Mononuclear cell (primary cell): ENCODE data around the gene SLC23A3. TPM values are rescaled to one million over a fixed set of nuclear protein-coding genes. Genes with fewer than 3 reads are reported as not detected.

Source experiments
- H3K27me3 ChIP-seq: 2 replicates; pipeline ENCODE4 v1.6.0; 2011; ENCODE audit warnings: low read length, control low read depth; ENCODE audit not compliant: insufficient read depth
- H3K4me1 ChIP-seq: 2 replicates; pipeline ENCODE4 v1.5.1; 2011; ENCODE audit warnings: mild to moderate bottlenecking, low read length, control low read depth; ENCODE audit not compliant: insufficient read depth
- H3K4me3 ChIP-seq: 2 replicates; pipeline ENCODE4 v1.5.1; 2011; ENCODE audit warnings: mild to moderate bottlenecking, low read length, moderate library complexity
- H3K9me3 ChIP-seq: 2 replicates; pipeline ENCODE4 v1.5.1; 2011; ENCODE audit warnings: low read depth, mild to moderate bottlenecking, control low read depth, low read length
- total RNA-seq: library from RNA; depleted of rRNA; stranded (reverse); fragments of >200 nt; gene quantifications from one replicate; pipeline ENCODE4 v1.2.3, GENCODE V29; 2012

Gene SLC23A3
- total RNA-seq, 1 donor: 0.31 TPM

- no peak overlapping the region for H3K4me3 ChIP-seq
- H3K4me1 ChIP-seq: peaks cover 12% of the 10 kb centered on the region
- no peaks in the 10 kb centered on the region for H3K9me3 ChIP-seq
- no peaks in the 10 kb centered on the region for H3K27me3 ChIP-seq
Observed at GRCh38 chr2:219123356-219124135, 46.3 kb downstream of the SLC23A3 start.

DNA sequence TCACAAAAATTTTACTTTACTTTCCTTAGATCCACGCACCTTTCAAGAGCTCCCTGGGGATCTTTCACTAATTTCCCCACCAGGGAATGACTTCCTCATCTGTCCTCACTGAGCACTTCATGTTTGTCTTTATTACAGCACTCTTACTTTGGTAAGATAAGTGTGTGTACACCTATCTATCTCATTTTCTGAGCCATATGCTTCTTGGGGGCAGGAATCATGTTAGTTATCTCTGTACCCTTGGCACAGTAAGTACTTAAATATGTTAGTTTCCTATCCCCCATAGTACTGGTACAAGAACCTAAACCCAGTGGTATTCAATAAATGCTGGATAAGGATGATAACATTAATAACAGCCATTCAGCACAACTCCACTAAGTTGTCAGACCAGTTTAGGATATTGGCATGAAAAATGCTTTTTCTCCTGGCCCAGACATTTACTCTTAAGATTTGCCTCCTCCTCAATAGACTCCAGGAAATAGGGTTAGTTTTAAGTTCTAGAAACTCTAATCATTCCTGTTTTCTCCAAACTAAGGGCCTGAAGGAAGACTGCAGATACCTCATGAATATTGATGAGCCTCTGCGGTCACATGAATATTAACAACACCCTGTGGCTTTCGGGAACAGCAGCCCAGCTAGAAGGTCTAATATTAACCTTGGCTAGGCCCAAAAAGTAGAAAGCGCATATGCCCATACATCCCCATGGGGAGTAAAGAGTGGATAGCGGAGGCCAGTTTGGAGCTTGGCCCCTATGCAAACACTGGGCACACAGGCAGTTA, 47.4 kb downstream of the SLC23A3 start:
- Histone ChIP-seq H3K9me3 (no peaks in the 10 kb centered on the region), H3K27me3 (no peaks in the 10 kb centered on the region), H3K4me3 (no peak overlapping the region), H3K4me1 (peaks cover 12% of the 10 kb centered on the region)

DNA sequence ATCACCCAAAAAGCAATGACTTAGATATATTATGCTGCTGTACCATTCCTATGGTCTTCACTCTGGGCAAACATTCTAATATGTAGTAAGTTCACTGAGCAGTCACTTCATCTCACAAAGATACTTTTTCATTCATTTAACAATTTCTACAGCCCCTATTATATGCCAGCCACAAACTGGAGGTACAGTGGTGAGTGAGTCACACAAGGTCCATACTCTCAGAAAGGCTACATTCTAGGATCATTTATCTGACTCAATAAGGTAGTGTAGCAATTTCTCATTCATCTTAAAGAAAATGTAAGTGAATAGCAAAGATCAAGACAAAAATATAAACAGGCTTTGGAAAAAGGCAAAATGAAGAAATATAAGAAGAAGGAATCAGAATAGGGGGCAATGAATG, 49.7 kb downstream of the SLC23A3 start:
- Histone ChIP-seq H3K4me1 (peaks cover 7% of the 10 kb centered on the region), H3K27me3 (no peaks in the 10 kb centered on the region), H3K4me3 (no peak overlapping the region), H3K9me3 (no peaks in the 10 kb centered on the region)

- H3K4me3 ChIP-seq: no peak overlapping the region
- peaks cover 7% of the 10 kb centered on the region for H3K4me1 ChIP-seq
- H3K9me3 ChIP-seq: no peaks in the 10 kb centered on the region
Observed at GRCh38 chr2:219119422-219120043, 50.3 kb downstream of the SLC23A3 start.

GRCh38 chr2:219118504-219118903, 51.3 kb downstream of the SLC23A3 start:
- Histone ChIP-seq H3K4me3 (no peak overlapping the region), H3K9me3 (no peaks in the 10 kb centered on the region), H3K4me1 (no peaks in the 10 kb centered on the region), H3K27me3 (no peaks in the 10 kb centered on the region)

More at GRCh38 chr2:219119422-219120043, 50.3 kb downstream of the SLC23A3 start:
- H3K27me3 ChIP-seq: no peaks in the 10 kb centered on the region

DNA sequence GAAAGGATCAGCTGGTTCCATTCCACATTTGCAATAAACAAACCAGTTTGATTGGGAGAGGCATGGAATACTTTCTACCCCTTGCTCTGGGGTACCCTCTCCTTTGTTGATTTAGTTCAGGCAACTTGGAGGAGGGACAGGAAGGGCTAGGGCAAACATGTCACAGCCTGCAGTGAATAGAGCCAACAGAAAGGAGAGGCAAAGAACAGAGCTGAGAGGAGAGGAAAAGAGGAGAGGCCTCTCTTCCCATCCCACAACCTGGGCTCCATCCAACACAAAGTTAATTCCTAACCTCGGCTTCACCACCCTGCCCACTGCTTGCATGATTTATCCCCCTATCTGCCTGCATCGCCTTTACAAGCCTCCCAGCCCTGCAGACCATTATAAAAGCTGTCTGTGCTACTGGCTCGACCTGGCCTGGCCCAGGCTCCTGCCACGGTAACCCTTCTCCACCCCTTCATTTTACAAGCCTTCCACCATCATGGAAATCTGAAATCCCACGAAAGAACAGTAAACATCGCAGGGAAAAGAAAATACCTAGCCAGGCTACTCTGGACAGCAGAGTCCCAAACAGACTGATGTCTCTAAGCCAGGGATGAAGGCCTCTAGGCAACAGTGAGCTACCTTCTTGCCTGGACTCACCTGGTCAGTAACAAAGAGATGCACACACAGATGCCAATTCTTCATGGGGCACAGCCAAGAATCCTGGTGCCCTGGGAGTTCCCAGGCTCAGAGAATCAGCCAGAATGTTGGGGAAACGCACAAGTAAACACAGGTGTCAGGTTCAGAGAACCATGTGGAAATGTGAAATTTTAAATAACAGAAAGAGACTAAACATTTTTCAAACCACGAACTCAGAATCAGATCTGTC, 52.8 kb downstream of the SLC23A3 start:
- Histone ChIP-seq H3K27me3 (no peaks in the 10 kb centered on the region), H3K4me1 (no peaks in the 10 kb centered on the region), H3K4me3 (no peak overlapping the region), H3K9me3 (no peaks in the 10 kb centered on the region)

DNA sequence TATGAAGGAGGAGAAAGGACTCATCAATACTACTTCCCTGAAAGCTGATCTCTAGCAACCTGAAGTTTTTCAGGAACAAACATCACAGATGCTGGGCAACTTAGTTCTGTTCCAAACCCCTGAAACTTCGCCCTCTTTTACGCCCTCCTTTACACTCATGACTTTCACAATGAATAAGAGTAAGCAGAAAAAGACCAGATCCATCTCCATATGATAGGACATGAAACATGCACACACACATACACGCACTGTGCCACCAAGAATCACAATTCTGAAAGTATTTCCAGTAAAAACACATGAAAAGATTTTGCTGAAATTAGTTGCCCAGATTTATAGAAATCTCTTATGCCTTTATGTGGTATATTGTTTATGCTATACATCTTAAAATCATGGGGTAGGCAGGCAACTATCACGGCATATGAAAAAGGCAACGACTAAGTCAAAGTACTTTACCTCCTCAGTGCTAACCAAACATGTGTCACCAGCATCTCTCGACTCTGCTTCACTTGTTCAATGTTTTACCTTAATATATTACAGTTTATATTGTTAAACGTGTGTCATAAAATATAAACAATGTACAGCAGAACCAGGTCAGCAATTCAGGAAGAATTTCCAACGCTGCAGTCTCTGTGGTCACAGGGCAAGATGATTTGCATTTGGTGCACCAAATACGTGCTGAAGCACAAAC, 57.0 kb downstream of the SLC23A3 start:
- Histone ChIP-seq H3K4me1 (peaks cover 23% of the 10 kb centered on the region), H3K9me3 (no peaks in the 10 kb centered on the region), H3K4me3 (no peak overlapping the region), H3K27me3 (no peaks in the 10 kb centered on the region)

DNA sequence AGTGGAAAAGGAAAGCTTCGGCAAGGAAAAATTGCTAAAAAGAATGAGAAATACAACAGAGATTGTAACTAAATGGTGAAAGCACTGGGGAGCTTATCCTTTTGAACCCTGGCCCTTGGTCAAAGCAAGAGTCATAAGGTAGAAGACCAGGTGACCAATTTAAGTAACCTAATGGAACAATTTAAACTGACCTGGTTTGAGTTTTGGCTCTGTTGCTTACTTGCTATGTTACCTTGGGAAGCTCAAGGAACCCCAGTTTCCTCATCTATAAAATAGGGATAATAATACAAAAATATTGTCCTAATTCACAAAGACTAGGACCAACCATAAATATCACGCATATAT, 57.8 kb downstream of the SLC23A3 start:
- Histone ChIP-seq H3K4me3 (no peak overlapping the region), H3K4me1 (peaks cover 31% of the 10 kb centered on the region), H3K27me3 (no peaks in the 10 kb centered on the region), H3K9me3 (no peaks in the 10 kb centered on the region)

Other genes with a start within 250 kb of the SLC23A3 start
- gene CDK5R2, start 210.4 kb downstream of the SLC23A3 start, total RNA-seq: not detected
- gene FEV, start 184.8 kb downstream of the SLC23A3 start, total RNA-seq: not detected
- not detected for gene CRYBA2, start 176.6 kb downstream of the SLC23A3 start, total RNA-seq
- 0.10 TPM for gene CFAP65, start 128.5 kb downstream of the SLC23A3 start, total RNA-seq
- gene IHH, start 109.1 kb downstream of the SLC23A3 start, total RNA-seq: 0.10 TPM
- 13.7 TPM for gene NHEJ1, start 9.2 kb downstream of the SLC23A3 start, total RNA-seq
- gene CNPPD1, start 6.9 kb upstream of the SLC23A3 start, total RNA-seq: 27.5 TPM
- 64.0 TPM for gene RETREG2, start 8.2 kb upstream of the SLC23A3 start, total RNA-seq
- gene ZFAND2B, start 36.8 kb upstream of the SLC23A3 start, total RNA-seq: 41.6 TPM
- gene ABCB6, start 48.9 kb upstream of the SLC23A3 start, total RNA-seq: 1.3 TPM
- 30.3 TPM for gene ATG9A, start 59.6 kb upstream of the SLC23A3 start, total RNA-seq
- gene ANKZF1, start 59.8 kb upstream of the SLC23A3 start, total RNA-seq: 45.4 TPM
- gene GLB1L, start 75.4 kb upstream of the SLC23A3 start, total RNA-seq: 3.4 TPM
- 18.5 TPM for gene STK16, start 75.5 kb upstream of the SLC23A3 start, total RNA-seq
- gene TUBA4B, start 83.2 kb upstream of the SLC23A3 start, total RNA-seq: not detected
- 108 TPM for gene TUBA4A, start 83.9 kb upstream of the SLC23A3 start, total RNA-seq
- 57.5 TPM for gene DNAJB2, start 109.3 kb upstream of the SLC23A3 start, total RNA-seq
- 1.3 TPM for gene PTPRN, start 139.4 kb upstream of the SLC23A3 start, total RNA-seq
- gene RESP18, start 162.7 kb upstream of the SLC23A3 start, total RNA-seq: not detected
- gene DNPEP, start 217.9 kb upstream of the SLC23A3 start, total RNA-seq: 24.9 TPM
- 1.3 TPM for gene DES, start 248.3 kb upstream of the SLC23A3 start, total RNA-seq